Esophagus squamous epithelium (tissue), 4 donors: ENCODE results near the gene MMP24.

Source experiments
- POLR2A ChIP-seq, 4 donors: fragments of 450-650 bp; IDR thresholded peaks; one replicate each; pipeline ENCODE4 v1.6.1; 2017; ENCODE audit warnings: antibody characterized with exemption in 4 of 4, mild to moderate bottlenecking in 4 of 4, moderate library complexity in 3 of 4
- TF ChIP-seq, protein P1 (sequence below), 6 experiments: fragments of 450-650 bp in 4 of 6; fragments of 200-600 bp in 2 of 6; sonication (generic) in 2 of 6; IDR thresholded peaks; one replicate each; pipeline ENCODE4 v1.5.1; 2016 to 2019; ENCODE audit warnings: antibody characterized with exemption in 6 of 6, mild to moderate bottlenecking in 4 of 6, moderate library complexity in 4 of 6

DNA sequence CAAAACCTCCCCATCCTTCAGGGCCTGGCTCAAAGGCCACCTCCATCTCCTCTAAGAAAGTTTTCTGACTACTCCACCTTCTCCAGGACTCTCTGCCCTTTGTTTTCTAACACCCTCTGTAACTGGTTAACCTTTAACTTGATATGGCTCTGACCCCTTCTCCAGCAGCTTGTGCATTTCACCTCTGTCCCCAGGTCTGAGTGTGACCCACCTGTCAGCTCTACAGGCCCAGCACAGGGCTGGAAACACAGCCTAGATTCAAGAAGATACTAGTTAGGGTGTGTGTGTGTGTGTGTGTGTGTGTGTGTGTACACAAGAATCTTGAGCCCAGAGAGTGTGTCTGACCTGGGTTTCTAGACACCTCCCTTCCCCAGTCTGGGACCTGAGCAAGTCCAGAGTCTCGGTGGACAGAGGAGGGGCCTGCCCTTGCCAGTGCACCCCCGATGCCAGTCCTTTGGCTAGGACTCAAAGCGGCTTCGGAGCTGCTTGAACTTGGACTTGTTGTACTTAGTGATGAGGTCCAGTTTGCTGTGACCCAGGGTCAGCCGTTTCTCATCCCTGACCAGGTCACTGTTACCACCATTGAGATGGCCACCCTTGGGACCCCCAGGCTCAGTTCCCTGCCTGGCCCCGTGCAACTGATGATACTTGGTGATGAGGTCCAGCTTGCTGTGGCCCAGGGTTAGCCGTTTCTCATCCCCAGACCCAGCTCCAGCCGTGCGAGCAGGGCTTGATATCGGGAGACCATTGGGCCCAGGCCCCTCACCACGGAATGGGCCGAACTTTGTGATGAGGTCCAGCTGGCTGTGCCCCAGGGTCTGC lies 59.8 kb downstream of the MMP24 start:
- TF ChIP-seq, protein P1, sequence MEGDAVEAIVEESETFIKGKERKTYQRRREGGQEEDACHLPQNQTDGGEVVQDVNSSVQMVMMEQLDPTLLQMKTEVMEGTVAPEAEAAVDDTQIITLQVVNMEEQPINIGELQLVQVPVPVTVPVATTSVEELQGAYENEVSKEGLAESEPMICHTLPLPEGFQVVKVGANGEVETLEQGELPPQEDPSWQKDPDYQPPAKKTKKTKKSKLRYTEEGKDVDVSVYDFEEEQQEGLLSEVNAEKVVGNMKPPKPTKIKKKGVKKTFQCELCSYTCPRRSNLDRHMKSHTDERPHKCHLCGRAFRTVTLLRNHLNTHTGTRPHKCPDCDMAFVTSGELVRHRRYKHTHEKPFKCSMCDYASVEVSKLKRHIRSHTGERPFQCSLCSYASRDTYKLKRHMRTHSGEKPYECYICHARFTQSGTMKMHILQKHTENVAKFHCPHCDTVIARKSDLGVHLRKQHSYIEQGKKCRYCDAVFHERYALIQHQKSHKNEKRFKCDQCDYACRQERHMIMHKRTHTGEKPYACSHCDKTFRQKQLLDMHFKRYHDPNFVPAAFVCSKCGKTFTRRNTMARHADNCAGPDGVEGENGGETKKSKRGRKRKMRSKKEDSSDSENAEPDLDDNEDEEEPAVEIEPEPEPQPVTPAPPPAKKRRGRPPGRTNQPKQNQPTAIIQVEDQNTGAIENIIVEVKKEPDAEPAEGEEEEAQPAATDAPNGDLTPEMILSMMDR (IDR thresholded peaks at IDR 0.05): no peak
- TF ChIP-seq POLR2A (IDR thresholded peaks at IDR 0.05): no peak
